Measurements from ENCODE around the gene RIPOR3.

RIPOR3 gene

GRCh38 chr20:50734730-50735679, 43.7 kb upstream of the RIPOR3 start:
- Histone ChIP-seq H4K20me1 (ENCODE audit: insufficient read depth, low read length) (peaks cover 24% of the 10 kb centered on the region), H3K4me2 (ENCODE audit: low read length) (no peak overlapping the region), H3K27me3 (ENCODE audit: low read depth, low read length) (peaks cover 6% of the 10 kb centered on the region; the same call in 1 of the 2 replicates), H3K36me3 (replicated peaks; ENCODE audit: low read depth, low read length) (peaks cover 10% of the 10 kb centered on the region), H3K9me3 (ENCODE audit: insufficient read depth, low read length) (no peaks in the 10 kb centered on the region), H3K9ac (ENCODE audit: low read length) (no peak overlapping the region), H3K27ac (ENCODE audit: low read length) (no peak overlapping the region), H2AFZ (ENCODE audit: low read depth, low read length) (no peak overlapping the region), H3K4me3 (ENCODE audit: low read length) (no peak overlapping the region), H3K79me2 (ENCODE audit: low read length) (peaks cover 45% of the 10 kb centered on the region), H3K4me1 (ENCODE audit: low read length) (peaks cover 13% of the 10 kb centered on the region)
- no peak for TF ChIP-seq EZH2phosphoT487 (IDR thresholded peaks at IDR 0.05; ENCODE audit: low read depth)
- no peak for TF ChIP-seq CTCF (IDR thresholded peaks at IDR 0.05; ENCODE audit: low read depth, low read length)

- H3K4me3 ChIP-seq (ENCODE audit: low read length) = no peak overlapping the region
- H3K79me2 ChIP-seq (ENCODE audit: low read length) = peaks cover 45% of the 10 kb centered on the region
These were observed 42.5 kb upstream of the RIPOR3 start for GRCh38 chr20:50733644-50734349.

GRCh38 chr20:50731930-50732690, 40.8 kb upstream of the RIPOR3 start:
- Histone ChIP-seq H3K27me3 (ENCODE audit: low read depth, low read length) (peaks cover 6% of the 10 kb centered on the region; the same call in 1 of the 2 replicates), H3K4me2 (ENCODE audit: low read length) (peak overlapping the region; percentile 94), H3K36me3 (replicated peaks; ENCODE audit: low read depth, low read length) (peaks cover 1% of the 10 kb centered on the region), H3K4me1 (ENCODE audit: low read length) (peaks cover 42% of the 10 kb centered on the region), H3K79me2 (ENCODE audit: low read length) (peaks cover 43% of the 10 kb centered on the region), H3K27ac (ENCODE audit: low read length) (peak overlapping the region; percentile 39), H3K9me3 (ENCODE audit: insufficient read depth, low read length) (no peaks in the 10 kb centered on the region), H2AFZ (ENCODE audit: low read depth, low read length) (no peak overlapping the region; the same call in 1 of the 2 replicates), H3K9ac (ENCODE audit: low read length) (peak overlapping the region; percentile 81), H4K20me1 (ENCODE audit: insufficient read depth, low read length) (peaks cover 20% of the 10 kb centered on the region), H3K4me3 (ENCODE audit: low read length) (peak overlapping the region; percentile 82)
- TF ChIP-seq EZH2phosphoT487 (IDR thresholded peaks at IDR 0.05; ENCODE audit: low read depth) = no peak
- TF ChIP-seq CTCF (IDR thresholded peaks at IDR 0.05; ENCODE audit: low read depth, low read length) = no peak; the same call in 1 of the 2 replicates

More at GRCh38 chr20:50733644-50734349, 42.5 kb upstream of the RIPOR3 start:
- H3K9me3 ChIP-seq (ENCODE audit: insufficient read depth, low read length) = no peaks in the 10 kb centered on the region
- H3K27ac ChIP-seq (ENCODE audit: low read length) = no peak overlapping the region
- peaks cover 24% of the 10 kb centered on the region for H4K20me1 ChIP-seq (ENCODE audit: insufficient read depth, low read length)
- peaks cover 5% of the 10 kb centered on the region for H3K36me3 ChIP-seq (replicated peaks; ENCODE audit: low read depth, low read length)
- peaks cover 6% of the 10 kb centered on the region; the same call in 1 of the 2 replicates for H3K27me3 ChIP-seq (ENCODE audit: low read depth, low read length)
- TF ChIP-seq CTCF (IDR thresholded peaks at IDR 0.05; ENCODE audit: low read depth, low read length) (no peak), EZH2phosphoT487 (IDR thresholded peaks at IDR 0.05; ENCODE audit: low read depth) (no peak)
- H3K4me2 ChIP-seq (ENCODE audit: low read length) = no peak overlapping the region
- no peak overlapping the region for H3K9ac ChIP-seq (ENCODE audit: low read length)
- H2AFZ ChIP-seq (ENCODE audit: low read depth, low read length) = no peak overlapping the region
- peaks cover 25% of the 10 kb centered on the region for H3K4me1 ChIP-seq (ENCODE audit: low read length)

Data from OCI-LY3 (cell line).